Loucy (cell line): ENCODE measurements around the gene SLAIN1.

Experiments
- CTCF ChIP-seq: fragments of 200-600 bp; sonication (generic); conservative IDR thresholded peaks from 2 replicates; pipeline ENCODE4 v1.5.1; 2014; ENCODE audit warnings: mild to moderate bottlenecking, antibody characterized with exemption, low read length
- EZH2phosphoT487 ChIP-seq: fragments of 200-600 bp; IDR thresholded peaks from 2 replicates; pipeline ENCODE4 v1.6.1; 2018; ENCODE audit warnings: antibody characterized with exemption, mild to moderate bottlenecking, moderate library complexity, borderline replicate concordance

DNA sequence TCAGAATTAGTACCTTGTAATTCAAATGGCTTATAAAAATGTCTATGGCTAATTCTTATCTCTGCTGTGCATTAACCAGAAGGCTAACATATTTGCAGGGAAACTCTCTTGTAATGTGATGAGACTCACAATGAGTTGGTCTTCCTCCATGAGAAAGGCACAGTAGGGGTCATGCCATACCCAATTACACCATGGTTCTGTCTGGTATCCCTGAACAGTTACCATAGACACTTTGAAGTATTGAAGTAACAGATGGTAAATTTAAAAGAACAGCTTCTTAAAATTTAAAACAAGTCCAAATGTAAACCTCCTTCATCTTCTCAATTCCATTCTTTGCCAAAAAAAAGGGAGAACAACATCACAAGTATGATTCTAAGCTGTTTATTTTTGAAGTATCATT is 22.6 kb upstream of the SLAIN1 start:
- TF ChIP-seq CTCF, result no peak
- no peak for TF ChIP-seq EZH2phosphoT487
